Hepatocyte (in vitro differentiated cells): ENCODE measurements around the gene EDA.

Experiments used
- CTCF ChIP-seq: fragments of 200-600 bp; sonication (generic); IDR thresholded peaks from 2 replicates; pipeline ENCODE4 v1.5.1; 2016; ENCODE audit warnings: antibody characterized with exemption, mild to moderate bottlenecking; ENCODE audit not compliant: poor library complexity
- EZH2 ChIP-seq: fragments of 200-600 bp; sonication (generic); IDR thresholded peaks from 2 replicates; pipeline ENCODE4 v1.6.1; 2016; ENCODE audit warnings: antibody characterized with exemption, mild to moderate bottlenecking, borderline replicate concordance
- EZH2phosphoT487 ChIP-seq: fragments of 200-600 bp; sonication (generic); IDR thresholded peaks from one replicate; pipeline ENCODE4 v1.6.1; 2018; ENCODE audit warnings: antibody characterized with exemption, mild to moderate bottlenecking, low read depth, moderate library complexity; ENCODE audit not compliant: unreplicated experiment, severe bottlenecking

DNA sequence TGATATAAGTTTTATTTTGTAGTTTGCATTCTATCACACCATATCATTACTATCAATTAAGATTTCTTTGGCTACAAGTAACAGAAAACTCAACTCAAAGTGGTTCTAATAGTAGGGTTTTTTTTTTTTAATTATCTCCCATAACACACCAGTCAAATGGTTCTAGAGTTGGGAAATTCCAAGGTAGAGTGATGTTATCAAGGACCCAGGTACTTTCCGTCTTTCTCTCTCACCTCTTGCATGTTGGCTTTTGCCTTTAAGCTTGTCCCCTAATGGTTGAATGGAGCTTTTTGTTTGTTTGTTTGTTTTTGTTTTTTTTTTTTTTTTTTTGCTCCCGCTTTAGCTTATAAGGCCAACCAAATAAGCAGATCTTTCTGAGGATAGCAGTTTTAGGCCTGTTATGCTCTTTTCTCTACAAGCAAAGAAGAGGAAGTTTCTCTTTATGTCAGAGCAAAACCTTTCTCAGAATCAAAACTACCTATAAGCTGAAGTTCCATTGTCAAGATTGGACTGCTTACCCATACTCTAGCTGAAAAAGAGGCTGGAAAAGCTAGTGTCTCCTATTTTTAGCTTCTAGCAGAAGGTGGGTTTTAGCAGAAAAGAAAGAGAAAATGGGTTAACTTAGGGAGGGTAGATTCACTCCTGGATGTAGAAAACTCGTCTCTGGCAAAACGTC is 177.5 kb downstream of the EDA start:
- TF ChIP-seq EZH2, result no peak
- no peak for TF ChIP-seq CTCF
- TF ChIP-seq EZH2phosphoT487, result no peak
